Measurements from ENCODE around the gene DPYD. TPM values are rescaled to one million over a fixed set of nuclear protein-coding genes. Genes with fewer than 3 reads are reported as not detected.

Gene DPYD
- total and polyA plus RNA-seq, 4 donors, result 17.7 to 99.3 (median 74.4) TPM

GRCh38 chr1:97533358-97533757 lies 387.5 kb downstream of the DPYD start:
- no peak overlapping the region for H3K27ac ChIP-seq (ENCODE audit: low read depth in 1 of 2, low read length in 1 of 2)
- H3K4me3 ChIP-seq, result no peak overlapping the region
- no peak for TF ChIP-seq CTCF (IDR thresholded peaks at IDR 0.05; ENCODE audit: control extremely low read depth, extremely low read depth)
- H3K9me3 ChIP-seq (ENCODE audit: control insufficient read depth in 4 of 4, insufficient read depth in 3 of 4, low read length in 3 of 4), result no peaks in the 10 kb centered on the region
- H3K4me1 ChIP-seq (ENCODE audit: control insufficient read depth in 5 of 5, insufficient read depth in 5 of 5, low read length in 5 of 5), result no peaks in the 10 kb centered on the region
- H3K9ac ChIP-seq (ENCODE audit: insufficient read depth in 1 of 2, low read length in 2 of 2), result no peak overlapping the region
- no peaks in the 10 kb centered on the region for H3K27me3 ChIP-seq (ENCODE audit: control insufficient read depth in 3 of 3, insufficient read depth in 3 of 3, low read length in 2 of 3)
- DNase-seq (no peak), ATAC-seq (ENCODE audit: insufficient read depth, low FRiP score) (no peak)
- 95 to 96% methylated on average over 2 of the region's 2 CpGs for WGBS, 2 donors
- no peaks in the 10 kb centered on the region for H3K36me3 ChIP-seq (ENCODE audit: control insufficient read depth in 4 of 4, insufficient read depth in 4 of 4, low read length in 4 of 4)

- Histone ChIP-seq H3K36me3 (ENCODE audit: control insufficient read depth in 4 of 4, insufficient read depth in 4 of 4, low read length in 4 of 4) (peaks cover 0 to 1% (median 0%) of the 10 kb centered on the region in 4 donors), H3K27ac (ENCODE audit: low read depth in 1 of 2, low read length in 1 of 2) (no peak overlapping the region), H3K9me3 (ENCODE audit: control insufficient read depth in 4 of 4, insufficient read depth in 3 of 4, low read length in 3 of 4) (no peaks in the 10 kb centered on the region), H3K4me3 (no peak overlapping the region), H3K27me3 (ENCODE audit: control insufficient read depth in 3 of 3, insufficient read depth in 3 of 3, low read length in 2 of 3) (no peaks in the 10 kb centered on the region), H3K4me1 (ENCODE audit: control insufficient read depth in 5 of 5, insufficient read depth in 5 of 5, low read length in 5 of 5) (no peaks in the 10 kb centered on the region), H3K9ac (ENCODE audit: insufficient read depth in 1 of 2, low read length in 2 of 2) (no peak overlapping the region)
- no peak for ATAC-seq (ENCODE audit: insufficient read depth, low FRiP score)
- no peak for DNase-seq
- no peak for TF ChIP-seq CTCF (IDR thresholded peaks at IDR 0.05; ENCODE audit: control extremely low read depth, extremely low read depth)
- WGBS, 2 donors, result 77 to 86% methylated on average over 1 of the region's 1 CpG
These were observed 391.2 kb downstream of the DPYD start for GRCh38 chr1:97529600-97529999.

GRCh38 chr1:97524211-97524610 lies 396.6 kb downstream of the DPYD start:
- Histone ChIP-seq H3K27me3 (ENCODE audit: control insufficient read depth in 3 of 3, insufficient read depth in 3 of 3, low read length in 2 of 3) (no peaks in the 10 kb centered on the region), H3K4me1 (ENCODE audit: control insufficient read depth in 5 of 5, insufficient read depth in 5 of 5, low read length in 5 of 5) (no peaks in the 10 kb centered on the region), H3K9ac (ENCODE audit: insufficient read depth in 1 of 2, low read length in 2 of 2) (no peak overlapping the region), H3K36me3 (ENCODE audit: control insufficient read depth in 4 of 4, insufficient read depth in 4 of 4, low read length in 4 of 4) (peaks cover 0 to 1% (median 0%) of the 10 kb centered on the region in 4 donors), H3K4me3 (no peak overlapping the region), H3K27ac (ENCODE audit: low read depth in 1 of 2, low read length in 1 of 2) (no peak overlapping the region), H3K9me3 (ENCODE audit: control insufficient read depth in 4 of 4, insufficient read depth in 3 of 4, low read length in 3 of 4) (no peaks in the 10 kb centered on the region)
- no peak for ATAC-seq (ENCODE audit: insufficient read depth, low FRiP score)
- 96 to 97% methylated on average over 4 of the region's 4 CpGs for WGBS, 2 donors
- DNase-seq, result no peak
- no peak for TF ChIP-seq CTCF (IDR thresholded peaks at IDR 0.05; ENCODE audit: control extremely low read depth, extremely low read depth)

GRCh38 chr1:97516588-97516987 lies 404.2 kb downstream of the DPYD start:
- 95 to 97% methylated on average over 2 of the region's 2 CpGs for WGBS, 2 donors
- Histone ChIP-seq H3K36me3 (ENCODE audit: control insufficient read depth in 4 of 4, insufficient read depth in 4 of 4, low read length in 4 of 4) (no peaks in the 10 kb centered on the region), H3K27ac (ENCODE audit: low read depth in 1 of 2, low read length in 1 of 2) (no peak overlapping the region), H3K9me3 (ENCODE audit: control insufficient read depth in 4 of 4, insufficient read depth in 3 of 4, low read length in 3 of 4) (no peaks in the 10 kb centered on the region), H3K9ac (ENCODE audit: insufficient read depth in 1 of 2, low read length in 2 of 2) (no peak overlapping the region), H3K27me3 (ENCODE audit: control insufficient read depth in 3 of 3, insufficient read depth in 3 of 3, low read length in 2 of 3) (no peaks in the 10 kb centered on the region), H3K4me3 (no peak overlapping the region), H3K4me1 (ENCODE audit: control insufficient read depth in 5 of 5, insufficient read depth in 5 of 5, low read length in 5 of 5) (no peaks in the 10 kb centered on the region)
- TF ChIP-seq CTCF (IDR thresholded peaks at IDR 0.05; ENCODE audit: control extremely low read depth, extremely low read depth), result no peak
- ATAC-seq (ENCODE audit: insufficient read depth, low FRiP score) (no peak), DNase-seq (no peak)

Measured in lung (tissue), 12 donors.